Measurements from ENCODE around the gene SRGAP1.
"Not testable (repeated sequence)": the region's sequence is repeated elsewhere in the genome, so short reads cannot be mapped to it uniquely, and the experiment has no call there.

The SRGAP1 gene

DNA sequence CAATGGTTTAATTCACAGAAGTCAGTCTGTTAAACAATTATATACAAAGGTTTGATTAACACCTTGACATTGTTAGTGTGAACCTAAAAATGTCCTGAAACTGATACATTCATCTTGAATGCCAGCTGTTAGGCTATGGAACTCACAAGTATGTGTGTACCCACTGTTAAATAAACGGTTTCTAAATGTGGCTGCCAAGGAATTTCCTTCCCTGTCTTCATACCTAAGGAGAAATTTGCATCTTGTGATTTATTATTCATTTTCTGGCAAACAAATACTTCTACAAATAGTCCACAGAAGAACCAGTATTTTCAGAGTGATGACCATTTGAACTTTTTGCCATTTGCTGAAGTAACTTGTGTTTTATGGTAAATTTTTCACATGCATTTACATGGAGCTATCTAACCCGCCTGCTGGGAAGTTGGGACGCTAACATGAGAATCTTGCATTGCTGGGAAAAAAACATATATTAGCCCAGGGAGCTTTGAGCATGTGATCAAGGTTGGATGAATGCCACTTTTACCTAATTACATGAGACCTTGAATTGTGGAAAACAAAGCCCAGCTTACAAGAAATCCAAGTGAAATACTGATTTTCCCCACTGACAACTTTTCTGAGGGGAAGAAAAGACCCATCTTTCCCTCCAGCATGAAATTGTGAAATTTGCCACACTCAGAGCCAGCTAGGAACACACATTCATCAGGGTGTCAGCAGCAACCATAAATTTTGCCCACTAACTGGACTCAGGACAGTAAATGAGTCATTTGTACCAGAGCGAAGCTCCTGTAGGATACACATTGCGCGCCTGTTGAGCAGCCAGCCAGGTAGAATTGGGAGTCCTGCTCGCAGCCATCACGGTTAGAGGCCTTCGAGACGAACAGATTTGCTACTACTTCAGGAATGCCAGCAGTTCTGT lies 259.6 kb downstream of the SRGAP1 start:
- H3K4me3 ChIP-seq = no peak overlapping the region
- TF ChIP-seq, protein P1, sequence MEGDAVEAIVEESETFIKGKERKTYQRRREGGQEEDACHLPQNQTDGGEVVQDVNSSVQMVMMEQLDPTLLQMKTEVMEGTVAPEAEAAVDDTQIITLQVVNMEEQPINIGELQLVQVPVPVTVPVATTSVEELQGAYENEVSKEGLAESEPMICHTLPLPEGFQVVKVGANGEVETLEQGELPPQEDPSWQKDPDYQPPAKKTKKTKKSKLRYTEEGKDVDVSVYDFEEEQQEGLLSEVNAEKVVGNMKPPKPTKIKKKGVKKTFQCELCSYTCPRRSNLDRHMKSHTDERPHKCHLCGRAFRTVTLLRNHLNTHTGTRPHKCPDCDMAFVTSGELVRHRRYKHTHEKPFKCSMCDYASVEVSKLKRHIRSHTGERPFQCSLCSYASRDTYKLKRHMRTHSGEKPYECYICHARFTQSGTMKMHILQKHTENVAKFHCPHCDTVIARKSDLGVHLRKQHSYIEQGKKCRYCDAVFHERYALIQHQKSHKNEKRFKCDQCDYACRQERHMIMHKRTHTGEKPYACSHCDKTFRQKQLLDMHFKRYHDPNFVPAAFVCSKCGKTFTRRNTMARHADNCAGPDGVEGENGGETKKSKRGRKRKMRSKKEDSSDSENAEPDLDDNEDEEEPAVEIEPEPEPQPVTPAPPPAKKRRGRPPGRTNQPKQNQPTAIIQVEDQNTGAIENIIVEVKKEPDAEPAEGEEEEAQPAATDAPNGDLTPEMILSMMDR (IDR thresholded peaks at IDR 0.05) = no peak
- no peak for DNase-seq (ENCODE audit: low spot score)
- no peak overlapping the region for H3K27ac ChIP-seq

DNA sequence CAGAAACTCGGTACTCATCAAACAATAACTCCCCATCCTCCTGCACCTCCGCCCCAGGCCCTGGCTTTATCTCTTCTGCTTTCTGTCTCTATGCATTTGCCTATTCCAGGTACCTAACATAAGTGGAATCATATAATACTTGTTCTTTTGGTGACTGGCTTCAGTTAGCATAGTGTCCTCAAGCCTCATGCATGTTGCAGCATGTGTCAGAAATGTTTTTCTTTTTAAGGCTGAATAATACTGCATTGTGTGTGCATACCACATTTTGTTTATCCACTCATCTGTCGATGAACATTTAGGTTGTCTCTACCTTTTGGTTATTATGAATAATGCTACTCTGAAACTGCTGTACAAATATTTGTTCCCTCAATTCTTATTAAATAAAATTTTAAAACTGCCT lies 260.5 kb downstream of the SRGAP1 start:
- no peak for DNase-seq (ENCODE audit: low spot score)
- Histone ChIP-seq H3K4me3 (no peak overlapping the region), H3K27ac (no peak overlapping the region)
- TF ChIP-seq, protein P1 (IDR thresholded peaks at IDR 0.05) = no peak

DNA sequence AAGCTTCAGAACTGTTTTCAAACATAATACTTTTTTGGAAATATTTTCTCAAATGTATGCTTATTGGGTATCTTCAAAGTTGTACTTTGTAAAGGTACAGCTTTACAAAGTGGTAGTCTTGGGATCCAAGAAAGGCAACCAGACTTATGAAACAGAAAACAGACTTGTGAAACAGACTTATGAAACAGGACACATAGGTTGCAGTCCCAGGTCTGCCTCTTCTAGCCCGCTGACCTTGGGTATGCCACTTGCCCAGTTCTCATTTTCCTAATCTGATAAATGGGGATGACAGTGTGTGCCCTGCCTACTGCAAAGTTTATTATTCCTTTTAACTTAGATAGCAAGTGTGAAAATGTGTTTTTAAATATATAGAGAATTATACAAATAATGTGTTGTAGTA lies 263.3 kb downstream of the SRGAP1 start:
- no peak overlapping the region for H3K27ac ChIP-seq
- H3K4me3 ChIP-seq = no peak overlapping the region
- TF ChIP-seq, protein P1 (IDR thresholded peaks at IDR 0.05) = no peak
- no peak for DNase-seq (ENCODE audit: low spot score)

DNA sequence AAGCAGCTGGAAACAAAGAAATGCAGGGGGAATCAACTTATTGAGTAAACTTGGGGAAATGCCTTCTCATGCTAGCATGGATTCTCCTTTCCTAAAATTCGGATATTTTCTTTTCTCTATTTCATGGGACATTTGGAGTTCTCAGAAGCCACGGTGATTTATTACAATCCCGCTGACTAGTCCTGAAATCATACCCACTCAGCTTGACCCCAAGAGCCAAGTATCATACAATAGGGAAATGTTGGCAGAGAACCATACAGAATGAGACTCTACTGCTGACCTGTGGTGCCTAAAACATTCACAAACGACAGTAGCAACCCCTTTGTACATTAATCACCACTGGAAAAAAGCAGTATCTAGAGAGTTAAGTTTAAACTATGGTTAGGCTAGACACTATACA lies 265.2 kb downstream of the SRGAP1 start:
- DNase-seq (ENCODE audit: low spot score) = no peak
- TF ChIP-seq, protein P1 (IDR thresholded peaks at IDR 0.05) = no peak
- Histone ChIP-seq H3K4me3 (no peak overlapping the region), H3K27ac (no peak overlapping the region)

DNA sequence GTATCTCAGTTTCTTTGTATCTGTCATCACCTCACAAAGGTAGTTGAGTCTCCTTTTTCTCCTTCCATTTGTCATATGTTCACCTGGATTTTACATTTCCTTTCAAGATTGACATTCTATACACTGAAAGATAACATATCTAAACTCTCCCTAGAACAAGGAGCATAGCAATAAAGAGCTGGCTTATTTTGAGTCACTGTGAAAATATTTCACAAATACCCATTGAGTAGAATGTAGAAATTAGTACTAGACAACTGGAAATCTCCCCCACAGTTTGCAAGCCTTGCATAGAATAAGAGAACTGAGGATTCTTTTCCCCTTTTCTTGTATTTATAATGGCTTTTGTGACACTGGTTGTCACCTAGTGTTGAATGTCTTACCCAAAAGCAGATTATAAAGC lies 266.4 kb downstream of the SRGAP1 start:
- DNase-seq (ENCODE audit: low spot score) = no peak
- TF ChIP-seq, protein P1 (IDR thresholded peaks at IDR 0.05) = no peak
- Histone ChIP-seq H3K27ac (no peak overlapping the region), H3K4me3 (no peak overlapping the region)

DNA sequence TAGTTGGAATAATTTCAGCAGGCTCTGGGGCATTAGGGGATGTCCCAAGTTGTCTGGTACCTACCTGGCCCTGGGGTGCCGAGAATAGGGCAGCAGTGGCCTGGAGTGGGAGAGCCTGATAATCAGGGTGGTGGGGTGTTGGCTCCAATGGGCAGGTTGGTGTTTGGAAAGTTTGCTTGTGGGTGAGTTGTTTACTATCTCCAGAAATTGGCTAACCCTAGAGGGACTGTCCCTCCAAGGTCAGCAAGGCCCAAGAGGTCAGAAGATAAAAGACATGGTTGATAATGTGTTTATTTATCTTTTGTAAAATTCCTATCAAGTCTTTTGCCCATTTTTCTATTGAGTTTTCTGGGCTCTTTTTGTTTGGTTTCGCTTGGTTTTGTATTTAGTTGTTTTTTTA lies 272.5 kb downstream of the SRGAP1 start:
- no peak for DNase-seq (ENCODE audit: low spot score)
- Histone ChIP-seq H3K27ac (no peak overlapping the region), H3K4me3 (no peak overlapping the region)
- TF ChIP-seq, protein P1 (IDR thresholded peaks at IDR 0.05) = no peak

DNA sequence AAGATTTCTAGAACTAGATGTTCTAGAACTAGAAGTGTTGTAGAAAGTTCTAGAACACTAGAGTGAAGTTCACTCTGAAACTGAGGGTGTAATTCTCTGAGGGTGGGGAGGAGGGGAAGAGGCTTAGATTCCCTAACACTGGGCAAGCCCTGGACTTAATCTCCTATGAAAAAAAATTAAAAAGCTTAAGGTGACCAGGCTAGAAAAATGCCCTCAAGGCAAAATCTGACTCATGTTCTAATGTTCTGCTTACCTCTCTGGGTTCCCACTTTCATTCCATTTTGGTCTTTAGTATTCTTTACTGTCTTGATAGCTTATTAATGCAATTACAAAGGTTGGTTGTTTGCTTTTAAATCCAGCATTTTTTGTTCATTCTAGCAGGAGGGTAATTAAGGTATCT lies 276.1 kb downstream of the SRGAP1 start:
- no peak for DNase-seq (ENCODE audit: low spot score)
- Histone ChIP-seq H3K27ac (no peak overlapping the region), H3K4me3 (no peak overlapping the region)
- TF ChIP-seq, protein P1 (IDR thresholded peaks at IDR 0.05) = no peak

DNA sequence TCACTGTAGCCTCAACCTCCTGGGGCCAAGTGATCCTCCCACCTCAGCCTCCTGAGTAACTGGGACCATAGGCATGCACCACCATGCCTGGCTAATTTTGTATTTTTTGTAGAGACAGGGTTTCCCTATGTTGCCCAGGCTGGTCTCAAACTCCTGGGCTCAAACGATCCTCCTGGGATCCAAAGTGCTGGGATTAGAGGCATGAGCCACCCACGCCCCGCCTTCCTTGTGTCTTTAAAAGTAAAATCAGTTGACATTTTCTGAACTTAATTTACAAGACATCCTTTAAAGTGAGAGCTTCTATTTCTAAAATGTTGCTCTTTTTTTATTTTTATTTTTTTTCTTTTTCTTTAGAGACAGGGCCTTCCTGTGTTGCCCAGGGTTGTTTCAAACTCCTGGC lies 276.6 kb downstream of the SRGAP1 start:
- not testable (repeated sequence) for DNase-seq (ENCODE audit: low spot score); H3K4me3 ChIP-seq; H3K27ac ChIP-seq
